Measurements from ENCODE around the gene ELAC1. TPM values are rescaled to one million over a fixed set of nuclear protein-coding genes. Genes with fewer than 3 reads are reported as not detected.
A peak's percentile ranks its signal among the peaks of the same experiment; 100 is the strongest.

Gene ELAC1
- total RNA-seq, 1 donor from 2014 or later, result 5.6 TPM

GRCh38 chr18:51009072-51009471, 41.2 kb downstream of the ELAC1 start:
- intact Hi-C loops (cut with DNase I), result no loop called here
- DNase-seq (ENCODE audit: missing footprints), result no peak
- peak; percentile 66 for ATAC-seq

DNA sequence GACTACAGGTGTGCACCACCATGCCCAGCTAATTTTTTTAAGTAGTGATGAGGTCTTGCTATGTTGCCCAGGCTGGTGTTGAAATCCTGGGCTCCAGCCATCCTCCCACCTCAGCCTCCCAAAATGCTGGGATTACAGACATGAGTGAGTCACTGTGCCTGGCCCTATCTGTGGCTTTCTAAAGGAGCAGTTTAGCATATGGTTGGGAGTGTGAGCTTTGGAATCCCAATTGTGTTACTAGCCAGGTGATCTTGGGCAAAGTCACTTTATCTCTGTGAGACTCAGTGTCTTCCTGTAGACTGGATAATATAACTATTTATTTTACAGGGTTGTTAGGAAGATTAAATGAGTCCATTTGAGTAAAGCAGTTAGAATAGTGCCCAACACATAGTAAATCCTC, 42.4 kb downstream of the ELAC1 start:
- ATAC-seq, result no peak
- intact Hi-C loops (cut with DNase I), result no loop called here
- no peak for DNase-seq (ENCODE audit: missing footprints)

GRCh38 chr18:51011709-51012108, 43.9 kb downstream of the ELAC1 start:
- no peak for ATAC-seq
- intact Hi-C loops (cut with DNase I), result no loop called here

GRCh38 chr18:51012441-51012840, 44.6 kb downstream of the ELAC1 start:
- intact Hi-C loops (cut with DNase I), result no loop called here
- no peak for DNase-seq (ENCODE audit: missing footprints)
- ATAC-seq, result no peak

More at GRCh38 chr18:51011709-51012108, 43.9 kb downstream of the ELAC1 start:
- DNase-seq (ENCODE audit: missing footprints), result no peak

GRCh38 chr18:51013259-51013658, 45.4 kb downstream of the ELAC1 start:
- DNase-seq (ENCODE audit: missing footprints) (no peak), ATAC-seq (no peak)
- intact Hi-C loops (cut with DNase I), result no loop called here

- ATAC-seq (no peak), DNase-seq (ENCODE audit: missing footprints) (no peak)
- intact Hi-C loops (cut with DNase I), result no loop called here
Measured at GRCh38 chr18:51017140-51017879, 49.5 kb downstream of the ELAC1 start.

DNA sequence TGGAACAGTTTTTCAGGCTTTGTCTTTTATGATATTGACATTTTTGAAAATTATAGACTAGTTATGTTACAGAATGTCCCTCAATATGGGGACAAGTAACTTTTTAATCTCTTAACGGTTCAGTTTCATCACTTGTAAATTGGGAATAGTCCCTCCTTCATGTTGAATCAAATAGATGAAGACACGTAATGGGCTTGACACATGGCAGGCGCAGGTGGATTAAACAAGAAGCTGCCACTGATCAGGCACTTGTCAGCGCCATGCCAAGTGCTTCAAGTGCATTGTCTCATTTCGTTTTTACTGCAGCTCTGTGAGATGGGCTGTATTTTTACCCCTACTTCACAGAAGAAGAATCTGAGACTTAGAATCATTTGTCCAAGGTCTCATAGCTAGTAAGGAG, 52.7 kb downstream of the ELAC1 start:
- no peak for ATAC-seq
- no peak for DNase-seq (ENCODE audit: missing footprints)
- intact Hi-C loops (cut with DNase I), result no loop called here

DNA sequence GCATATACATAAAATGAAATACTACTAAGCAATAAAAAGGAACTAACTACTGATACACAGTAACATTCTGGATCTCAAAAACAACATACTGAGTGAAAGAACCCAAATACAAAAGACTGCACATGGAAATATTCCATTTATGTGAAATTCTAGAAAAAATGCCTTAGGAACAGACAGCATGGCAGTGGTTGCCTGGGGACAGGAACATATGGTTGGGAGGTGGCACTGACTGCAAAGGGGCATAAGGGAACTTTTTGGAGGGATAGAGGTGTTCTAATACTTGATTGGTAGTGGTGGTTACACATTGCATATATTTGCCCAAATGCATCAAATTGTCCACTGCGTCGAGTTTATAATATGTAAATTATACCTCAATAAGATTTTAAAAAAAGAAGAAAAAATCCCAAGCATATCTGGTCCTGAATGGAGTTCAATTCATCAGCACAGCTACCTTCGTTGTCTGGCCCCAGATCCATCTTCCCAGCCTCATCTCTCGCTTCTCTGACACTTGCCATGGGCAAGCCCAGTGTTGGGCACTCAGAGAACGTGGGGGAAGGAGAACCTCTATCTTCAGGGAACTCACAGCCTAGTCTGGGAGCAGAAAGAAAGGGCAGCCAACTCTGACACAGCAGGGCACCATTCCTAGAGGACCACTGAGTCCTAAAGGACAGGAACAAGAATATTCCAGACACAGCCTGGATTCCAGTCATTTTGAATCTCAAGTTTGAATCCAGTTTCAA, 53.6 kb downstream of the ELAC1 start:
- DNase-seq (ENCODE audit: missing footprints) (no peak), ATAC-seq (no peak)
- intact Hi-C loops (cut with DNase I), result no loop called here

DNA sequence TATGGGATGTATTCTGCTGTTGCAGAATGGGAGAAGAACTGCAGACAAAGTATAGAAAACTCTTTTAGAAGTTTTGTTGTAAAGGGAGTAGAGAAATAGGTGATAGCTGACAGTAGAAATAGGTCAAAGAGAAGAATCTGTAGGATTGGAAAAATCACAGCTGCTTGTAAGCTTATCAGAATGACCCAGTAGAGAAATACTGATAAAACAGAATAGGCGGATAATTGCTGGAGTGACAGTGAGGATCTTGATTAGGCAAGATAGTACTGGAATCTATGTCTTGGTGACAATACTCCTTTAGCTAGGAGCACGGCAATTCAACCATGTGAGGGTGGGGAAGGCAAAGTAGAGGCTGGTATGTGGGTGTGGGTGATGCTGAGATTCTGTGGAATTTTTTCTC, 57.7 kb downstream of the ELAC1 start:
- intact Hi-C loops (cut with DNase I), result loop anchor here (5.0 kb wide), 1 partner anchor 172 kb away; the partner anchor contains the start of gene MEX3C
- DNase-seq (ENCODE audit: missing footprints) (no peak), ATAC-seq (no peak)

DNA sequence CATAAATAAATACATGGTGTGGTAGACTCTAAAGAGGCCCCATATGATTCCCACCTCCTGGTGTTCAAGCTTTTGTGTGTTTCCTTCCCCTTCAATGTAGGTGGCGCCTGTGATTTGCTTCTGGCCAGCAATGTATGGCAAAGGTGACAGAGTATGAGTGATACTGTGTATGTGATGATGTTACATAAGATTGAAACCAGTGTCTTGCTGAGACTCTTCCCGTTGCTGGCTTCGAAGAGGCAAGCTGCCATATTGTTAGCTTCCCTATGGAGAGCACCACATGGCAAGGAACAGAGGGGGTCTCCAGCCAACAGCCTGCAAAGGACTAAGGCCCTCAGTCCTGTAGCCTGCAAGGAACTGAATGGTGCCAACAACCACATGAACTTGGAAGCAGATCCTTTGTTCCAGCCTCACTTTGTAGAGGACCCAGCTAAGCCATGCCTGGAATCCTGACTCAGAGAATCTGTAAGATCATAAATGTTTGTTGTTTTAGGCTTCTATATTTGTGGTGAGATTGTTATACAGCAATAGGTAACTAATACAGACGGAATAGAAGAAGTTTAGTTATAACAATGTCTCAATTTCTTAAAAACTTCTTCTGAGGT, 60.5 kb downstream of the ELAC1 start:
- no peak for ATAC-seq
- DNase-seq (ENCODE audit: missing footprints), result no peak
- intact Hi-C loops (cut with DNase I), result loop anchor here (5.0 kb wide), 1 partner anchor 169 kb away; the partner anchor contains the start of gene MEX3C

DNA sequence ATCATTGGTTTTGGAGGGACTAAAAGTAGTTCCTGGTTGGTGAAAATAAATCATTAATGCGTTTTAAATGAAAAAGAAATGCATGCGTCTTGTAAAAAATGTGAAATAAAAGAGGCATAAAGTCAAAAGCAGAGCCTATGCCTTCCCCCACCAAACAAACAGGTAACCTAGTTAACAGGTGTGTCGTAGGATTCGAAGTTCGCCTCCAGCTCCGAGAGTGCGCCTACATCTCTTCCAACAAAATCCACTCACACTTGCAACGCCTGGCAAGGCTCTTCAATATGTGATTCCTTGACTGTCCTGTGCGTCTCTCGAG, 61.5 kb downstream of the ELAC1 start:
- intact Hi-C loops (cut with DNase I), result loop anchor here (5.0 kb wide), 1 partner anchor 168 kb away; the partner anchor contains the start of gene MEX3C
- ATAC-seq, result no peak
- no peak for DNase-seq (ENCODE audit: missing footprints)

DNA sequence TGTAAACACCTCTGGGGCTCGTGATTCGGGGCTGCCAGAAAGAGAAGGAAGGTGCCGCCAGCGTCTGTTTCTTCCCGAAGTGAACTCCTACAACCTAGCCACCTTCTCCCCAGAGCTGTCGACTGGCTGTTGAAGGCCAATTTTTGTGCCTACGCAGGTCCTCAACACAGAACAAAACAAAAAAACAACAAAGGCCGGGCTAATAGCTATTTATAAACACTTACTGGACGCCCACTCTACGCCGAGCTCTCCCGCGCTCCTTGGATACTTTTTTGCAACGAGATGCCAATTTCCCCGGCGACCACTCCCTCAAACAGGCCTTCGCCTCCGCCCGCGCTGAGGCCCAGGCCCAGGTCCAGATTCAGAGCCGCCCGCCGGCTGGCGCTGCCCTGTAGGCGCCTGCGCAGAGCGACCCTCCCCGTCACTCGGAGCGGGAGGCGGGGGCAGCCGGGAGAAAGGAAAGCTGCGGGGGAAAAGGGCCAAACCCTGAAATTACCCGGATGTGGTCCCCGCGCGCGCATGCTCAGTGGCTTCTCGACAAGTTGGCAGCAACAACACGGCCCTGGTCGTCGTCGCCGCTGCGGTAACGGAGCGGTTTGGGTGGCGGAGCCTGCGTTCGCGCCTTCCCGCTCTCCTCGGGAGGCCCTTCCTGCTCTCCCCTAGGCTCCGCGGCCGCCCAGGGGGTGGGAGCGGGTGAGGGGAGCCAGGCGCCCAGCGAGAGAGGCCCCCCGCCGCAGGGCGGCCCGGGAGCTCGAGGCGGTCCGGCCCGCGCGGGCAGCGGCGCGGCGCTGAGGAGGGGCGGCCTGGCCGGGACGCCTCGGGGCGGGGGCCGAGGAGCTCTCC, 62.1 kb downstream of the ELAC1 start, which contains the start of gene SMAD4:
TSS of gene SMAD4 (plus strand) at position 520 of the 843 bp plus-strand sequence. CDS start 16,834 bp downstream, outside the sequence.
- intact Hi-C loops (cut with DNase I), result loop anchor here (2.0 to 5.0 kb wide), 2 partner anchors 61 to 167 kb away; partner anchors contain the start of genes ELAC1 and MEX3C
- ATAC-seq (peak; percentile 96), DNase-seq (ENCODE audit: missing footprints) (peak; percentile 98)

DNA sequence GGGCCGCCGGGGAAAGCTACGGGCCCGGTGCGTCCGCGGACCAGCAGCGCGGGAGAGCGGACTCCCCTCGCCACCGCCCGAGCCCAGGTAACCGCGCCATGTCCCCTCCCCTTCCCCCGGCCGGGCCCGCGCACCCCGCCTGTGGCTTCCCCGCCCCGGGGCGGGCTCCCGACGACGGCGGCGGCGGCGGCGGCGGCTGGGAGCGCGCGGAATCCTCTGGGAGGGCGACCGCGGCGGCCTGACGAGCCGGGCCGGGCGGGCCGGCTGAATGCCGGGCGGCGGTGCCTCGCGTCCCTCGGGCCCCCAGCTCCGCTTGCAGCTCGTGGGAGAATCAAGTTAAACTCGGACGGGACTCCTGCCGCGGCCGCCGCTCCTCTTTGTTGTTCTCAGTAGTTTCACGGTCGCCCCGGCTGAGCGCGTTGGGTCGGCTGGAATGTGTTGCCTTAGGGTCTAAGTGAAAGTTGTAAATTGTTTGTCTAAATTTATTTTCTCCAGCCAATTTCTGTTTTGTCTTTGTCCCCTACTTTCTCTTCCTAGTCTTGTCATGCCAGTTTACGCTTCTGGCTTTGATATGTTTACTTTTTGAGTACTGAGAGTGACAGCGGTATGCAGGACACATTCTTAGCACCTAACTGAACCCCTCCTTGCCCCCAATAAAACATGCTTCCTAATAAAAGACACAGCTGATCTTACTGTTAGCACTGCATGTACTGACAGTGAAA, 62.9 kb downstream of the ELAC1 start:
- DNase-seq (ENCODE audit: missing footprints) (peak; percentile 88), ATAC-seq (peak; percentile 73)
- intact Hi-C loops (cut with DNase I), result loop anchor here (2.0 kb wide), 1 partner anchor 62 kb away; the partner anchor contains the start of gene ELAC1

- no peak for DNase-seq (ENCODE audit: missing footprints)
- no peak for ATAC-seq
- intact Hi-C loops (cut with DNase I), result no loop called here
Measured at GRCh38 chr18:51032193-51032592, 64.4 kb downstream of the ELAC1 start.

GRCh38 chr18:51037230-51037629, 69.4 kb downstream of the ELAC1 start:
- DNase-seq (ENCODE audit: missing footprints) (no peak), ATAC-seq (no peak)
- intact Hi-C loops (cut with DNase I), result no loop called here
